ENCODE data around the gene ING4.
A peak's percentile ranks its signal among the peaks of the same experiment; 100 is the strongest.

ING4 gene

DNA sequence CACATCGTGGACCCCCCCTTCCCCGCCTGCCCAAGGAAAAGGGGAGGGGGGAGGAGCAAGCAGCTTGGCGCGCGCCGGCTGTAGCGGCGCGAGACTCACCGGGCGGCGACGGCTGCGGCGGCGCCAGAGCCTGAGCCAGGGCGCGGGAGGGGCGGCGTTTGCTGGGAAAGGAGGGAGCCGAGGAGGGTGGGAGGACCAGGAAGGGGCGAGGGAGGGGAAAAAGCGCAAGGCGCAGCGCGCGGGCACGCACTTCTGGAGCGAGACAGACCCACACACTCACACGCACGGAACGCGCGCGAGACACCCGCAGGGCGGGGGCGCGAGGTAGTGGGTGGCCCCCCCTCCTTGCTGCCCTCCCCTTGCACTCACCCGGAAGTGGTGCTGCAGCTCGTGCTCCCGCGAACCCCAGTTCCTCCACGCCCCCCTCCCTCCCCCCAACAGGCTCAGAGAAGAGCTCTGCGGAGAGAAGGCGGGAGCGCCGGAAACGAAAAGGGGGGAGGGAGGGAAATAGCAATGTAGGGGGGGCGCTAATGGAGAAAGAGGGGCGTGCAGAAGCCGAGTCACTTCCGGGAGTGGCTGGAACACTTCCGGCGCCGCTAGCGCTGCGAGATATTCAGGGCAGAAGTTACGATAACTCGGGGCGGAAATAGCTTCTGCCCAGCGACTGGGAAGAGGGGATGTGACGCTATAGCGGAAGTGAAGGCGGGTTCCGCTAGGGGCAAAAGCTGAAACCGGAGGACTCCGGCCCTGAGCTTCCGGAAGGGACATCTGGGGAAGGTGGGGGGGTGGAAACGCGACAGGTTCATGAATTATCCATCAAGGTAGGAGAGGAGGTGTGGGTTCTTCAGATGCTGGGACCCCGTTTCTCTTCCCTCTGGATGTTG, 26.3 kb upstream of the ING4 start, which contains the start of gene ZNF384:
Gene ZNF384 (minus strand): TSS at position 377 of the 884 bp plus-strand sequence. CDS start 9,855 bp downstream, outside the sequence.
- peak; percentile 88 to 100 (median 98) for DNase-seq

DNA sequence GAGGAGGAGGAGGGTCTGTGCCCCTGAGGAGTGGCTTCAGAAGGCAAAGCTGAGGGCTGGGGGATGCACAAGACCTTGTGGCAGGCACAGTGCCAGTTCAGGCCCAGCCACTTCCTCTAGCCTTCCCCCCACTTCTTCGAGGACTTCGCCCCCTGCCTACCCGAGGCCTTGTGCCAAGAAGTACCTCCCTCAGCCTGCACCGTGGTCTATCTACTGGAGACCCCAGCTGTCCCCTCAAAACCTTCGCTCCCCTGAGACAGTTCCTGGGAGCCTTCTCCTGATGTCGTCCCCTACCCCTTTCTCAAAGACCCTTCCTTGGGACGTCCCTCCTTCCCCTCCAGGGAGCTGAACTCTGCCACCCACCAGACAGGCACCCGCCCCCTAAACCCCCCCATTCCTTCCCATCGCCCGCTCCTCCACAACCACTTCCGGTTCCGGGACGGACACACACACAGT, 25.7 kb upstream of the ING4 start:
- peak in 11 of 56 donors; percentile 33 to 91 (median 86) for DNase-seq

DNA sequence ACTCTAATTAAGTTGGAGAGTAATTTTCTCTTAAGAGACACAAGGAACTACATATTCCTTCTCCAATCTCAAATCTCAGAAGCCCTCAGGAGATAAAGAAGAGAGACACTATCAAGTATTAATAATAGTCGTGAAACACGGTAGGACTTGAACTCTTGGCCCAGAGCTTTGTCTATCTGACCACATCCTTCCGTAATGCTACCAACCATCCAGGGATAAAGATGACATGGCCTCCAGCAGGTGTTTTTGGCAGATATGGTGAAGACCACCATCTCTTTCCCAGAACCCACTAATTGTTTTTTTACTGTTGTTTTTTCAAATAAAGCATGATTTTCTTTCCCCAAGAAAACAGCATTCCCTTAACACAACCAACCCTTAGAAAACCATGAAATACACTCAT, 22.9 kb upstream of the ING4 start:
- no peak for DNase-seq

DNA sequence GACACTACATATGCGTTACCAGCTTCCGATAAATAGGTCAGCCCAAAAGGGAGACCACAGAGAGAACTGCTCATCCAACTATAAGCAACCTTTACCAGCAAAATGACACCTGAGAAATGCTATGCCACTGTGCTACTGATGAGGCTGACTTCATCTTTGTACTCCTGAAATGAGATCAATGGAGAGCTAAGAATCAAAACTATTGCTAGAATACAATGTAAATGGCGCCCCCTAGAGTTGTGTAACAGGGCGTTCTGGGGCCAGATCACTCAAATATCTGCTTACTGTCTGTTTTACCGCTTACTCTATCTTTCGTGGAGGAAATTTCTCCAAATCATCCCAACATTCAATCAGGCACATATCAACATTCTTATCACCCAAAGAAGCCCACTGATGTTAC, 21.7 kb upstream of the ING4 start:
- peak in 2 of 56 donors; percentile 6 to 40 for DNase-seq

DNA sequence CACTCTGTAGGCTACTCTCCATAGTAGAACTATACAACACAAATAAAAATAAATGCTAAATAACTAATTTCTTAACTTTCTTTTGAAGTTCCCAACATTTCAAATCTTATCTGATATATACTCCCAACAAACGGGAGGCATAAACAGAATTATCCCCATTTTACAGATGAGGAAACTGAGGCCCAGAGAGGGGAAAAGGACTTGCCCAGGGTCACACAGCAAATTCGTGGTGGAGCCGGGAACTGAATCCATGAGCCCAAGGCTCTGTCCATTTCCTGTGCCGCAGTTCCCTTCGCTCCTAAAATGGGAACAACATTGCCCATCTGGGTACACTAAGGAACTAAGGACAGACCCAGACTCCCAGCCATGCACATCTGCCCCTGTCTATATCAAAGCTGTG, 14.0 kb upstream of the ING4 start:
- DNase-seq, result no peak

DNA sequence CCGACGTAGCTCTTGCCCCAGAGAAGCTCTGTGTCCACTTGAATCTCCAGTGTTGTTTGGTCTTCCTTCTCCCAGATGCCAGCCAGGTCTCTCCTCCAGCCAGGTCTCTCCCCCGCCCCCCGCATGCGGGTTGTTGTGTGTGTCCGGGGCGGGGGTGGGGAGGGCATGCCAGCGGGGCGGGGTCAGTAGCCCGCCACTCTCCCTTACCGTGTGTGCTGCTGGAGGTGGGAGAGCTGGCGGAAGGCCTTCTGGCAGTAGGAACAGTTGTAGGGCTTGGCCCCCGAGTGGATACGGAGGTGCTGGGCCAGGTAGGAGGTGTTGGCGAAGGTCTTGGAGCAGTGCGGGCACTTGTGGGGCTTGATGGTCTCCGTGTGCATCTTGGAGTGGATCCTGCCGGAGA, 9.2 kb upstream of the ING4 start:
- no peak for DNase-seq

DNA sequence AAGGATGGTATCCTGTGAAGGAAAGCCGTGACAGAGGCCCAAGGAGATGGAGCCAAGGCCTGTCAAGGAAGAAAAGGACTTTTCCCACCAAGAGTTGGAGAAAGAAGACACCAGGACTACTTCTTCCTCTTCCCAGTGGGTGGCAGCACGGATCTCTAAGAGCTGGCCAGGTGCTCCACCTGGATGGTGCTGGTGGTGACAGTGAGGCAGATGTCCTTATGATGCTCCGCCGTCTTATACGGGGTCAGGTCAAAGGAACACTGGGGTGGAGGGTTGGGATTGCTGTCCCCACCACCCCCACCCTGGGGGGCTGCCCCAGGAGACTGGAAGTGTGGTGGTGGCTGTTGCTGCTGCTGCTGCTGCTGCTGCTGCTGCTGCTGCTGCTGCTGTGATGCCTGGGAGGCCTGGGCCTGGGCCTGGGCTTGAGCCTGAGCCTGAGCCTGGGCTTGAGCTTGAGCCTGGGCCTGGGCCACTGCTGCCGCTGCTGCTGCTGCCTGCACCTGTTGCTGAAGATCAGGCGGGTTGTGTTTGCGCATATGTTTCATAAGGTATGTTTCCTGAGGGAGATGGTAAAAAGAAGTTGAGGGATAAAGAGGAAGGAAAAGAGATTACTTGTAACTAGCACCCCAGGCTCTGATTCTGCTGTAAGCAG, 4.8 kb upstream of the ING4 start:
- DNase-seq, result peak in 5 of 56 donors; percentile 6 to 18 (median 16)

DNA sequence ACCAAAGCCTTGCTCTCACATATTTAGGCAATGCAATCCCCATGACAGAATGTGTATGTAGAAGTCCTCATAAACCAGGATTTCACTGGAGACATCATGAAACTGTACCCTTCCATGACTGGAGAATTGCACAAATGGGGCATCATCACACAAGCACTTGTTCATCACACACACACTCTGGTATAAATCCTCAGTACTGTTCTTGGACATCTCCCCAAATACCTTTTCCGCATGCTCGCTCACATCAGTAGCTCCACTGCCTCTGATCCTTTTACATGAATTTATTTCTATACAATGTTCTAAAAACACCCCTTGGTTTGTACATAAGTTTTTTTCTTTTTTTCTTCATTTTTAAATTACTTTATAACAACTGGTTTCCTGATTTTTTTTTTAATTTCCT, 3.3 kb upstream of the ING4 start:
- no peak for DNase-seq

DNA sequence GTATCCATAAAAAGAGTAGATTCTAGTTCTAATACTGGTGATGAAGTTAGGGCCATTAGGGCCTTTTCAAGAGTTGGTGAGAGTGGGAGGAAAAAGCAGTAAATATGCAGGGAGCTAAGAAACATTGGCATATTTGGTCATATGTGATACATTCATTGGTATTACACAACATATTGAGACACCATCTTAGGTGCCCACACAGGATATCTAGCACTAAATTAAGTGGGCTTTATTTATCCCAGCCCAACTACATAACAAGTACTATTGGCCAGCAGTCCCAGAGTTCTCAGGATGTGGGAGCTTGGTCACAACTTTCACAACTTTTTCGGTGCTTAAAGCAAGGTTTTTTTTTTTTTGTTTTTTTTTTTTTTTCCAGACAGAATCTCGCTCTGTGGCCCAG, 2.0 kb upstream of the ING4 start:
- no peak for DNase-seq

DNA sequence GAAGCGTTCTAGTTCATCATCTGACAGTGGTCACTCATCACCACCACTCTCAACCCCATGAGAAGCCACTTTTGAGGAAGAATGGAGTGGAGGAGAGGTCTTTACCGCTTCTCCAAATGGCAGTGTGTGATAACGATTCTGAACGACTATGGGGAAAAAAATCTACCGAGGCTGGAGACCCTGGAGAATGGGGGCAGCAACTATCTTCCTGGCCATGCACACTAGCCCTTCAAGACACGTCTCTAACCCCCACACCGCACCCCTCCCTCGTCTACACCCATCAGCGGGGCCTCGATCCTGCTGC, 365 bp downstream of the ING4 start:
- no peak for DNase-seq

DNA sequence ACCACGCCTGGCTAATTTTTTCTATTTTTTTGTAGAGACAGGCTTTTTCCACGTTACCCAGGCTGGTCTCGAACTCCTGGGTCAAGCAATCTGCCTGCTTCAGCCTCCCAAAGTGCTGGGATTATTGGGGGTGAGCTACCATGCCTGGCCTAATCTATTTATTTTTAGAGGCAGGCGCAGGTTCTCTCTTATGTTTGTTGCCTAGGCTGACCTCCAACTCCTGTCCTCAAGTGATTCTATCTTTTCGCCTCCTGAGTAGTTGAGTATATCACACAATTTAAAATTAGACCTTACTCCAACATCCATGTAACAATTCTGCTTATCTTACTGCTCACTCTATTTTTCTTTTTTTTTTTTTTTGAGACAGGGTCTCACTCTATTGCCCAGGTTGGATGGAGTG, 8.9 kb downstream of the ING4 start:
- no peak for DNase-seq

DNA sequence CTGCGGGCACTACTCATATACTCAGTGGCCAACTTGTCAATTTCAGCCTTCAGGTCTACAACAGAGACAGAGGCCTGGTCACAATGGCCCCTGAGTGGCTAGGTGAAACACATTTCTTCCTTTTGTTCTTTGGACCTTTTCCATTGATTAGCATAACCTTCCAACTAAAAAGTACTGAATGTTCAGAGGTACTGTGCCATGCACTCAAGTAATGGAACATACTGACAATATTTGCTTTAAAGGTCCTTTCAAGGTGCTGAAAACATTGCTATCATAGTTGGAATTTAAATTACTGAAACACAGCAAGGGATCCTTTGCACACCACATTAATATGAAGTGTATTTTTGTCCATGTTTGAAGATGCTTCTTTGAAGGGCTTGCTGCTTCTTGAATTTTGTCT, 9.6 kb downstream of the ING4 start:
- no peak for DNase-seq

DNA sequence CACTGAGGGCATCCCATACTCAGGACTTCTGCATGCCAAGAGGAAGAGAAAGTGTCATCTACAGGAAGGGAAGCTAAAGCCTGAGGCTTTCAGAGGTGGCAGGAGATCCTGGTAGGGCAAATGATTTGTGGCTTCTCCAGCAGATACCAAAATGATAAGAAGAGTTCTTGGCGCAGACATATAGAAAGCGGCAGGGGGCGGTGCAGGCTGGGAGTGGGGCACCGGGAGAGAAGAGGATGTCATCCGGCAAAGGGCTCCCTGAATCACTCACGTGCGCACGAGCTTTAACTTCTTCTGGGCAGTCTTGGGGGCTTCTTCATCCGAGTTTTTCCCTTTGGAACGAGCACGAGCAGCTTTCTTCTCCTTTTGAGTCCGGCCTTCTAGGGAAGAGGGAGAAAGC, 10.5 kb downstream of the ING4 start:
- no peak for DNase-seq

DNA sequence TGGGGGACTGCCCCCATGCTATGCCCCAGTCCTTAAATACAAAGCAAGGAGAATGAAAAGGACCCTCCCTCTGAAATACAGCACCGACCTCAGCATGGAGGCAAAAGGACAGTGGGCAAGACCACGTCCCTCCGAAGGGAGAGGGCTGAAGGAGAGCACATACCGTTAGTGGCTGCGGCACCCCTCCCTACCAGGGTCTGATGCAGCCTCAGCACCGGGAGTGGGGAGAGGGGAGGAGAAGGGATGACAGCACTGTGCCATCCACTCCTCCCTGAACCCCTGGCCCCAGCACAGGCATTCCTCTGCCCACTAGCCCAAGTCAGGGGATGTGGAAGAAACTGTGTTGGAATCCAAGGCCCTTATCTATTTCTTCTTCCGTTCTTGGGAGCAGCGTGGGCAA, 12.1 kb downstream of the ING4 start:
- DNase-seq, result no peak

DNA sequence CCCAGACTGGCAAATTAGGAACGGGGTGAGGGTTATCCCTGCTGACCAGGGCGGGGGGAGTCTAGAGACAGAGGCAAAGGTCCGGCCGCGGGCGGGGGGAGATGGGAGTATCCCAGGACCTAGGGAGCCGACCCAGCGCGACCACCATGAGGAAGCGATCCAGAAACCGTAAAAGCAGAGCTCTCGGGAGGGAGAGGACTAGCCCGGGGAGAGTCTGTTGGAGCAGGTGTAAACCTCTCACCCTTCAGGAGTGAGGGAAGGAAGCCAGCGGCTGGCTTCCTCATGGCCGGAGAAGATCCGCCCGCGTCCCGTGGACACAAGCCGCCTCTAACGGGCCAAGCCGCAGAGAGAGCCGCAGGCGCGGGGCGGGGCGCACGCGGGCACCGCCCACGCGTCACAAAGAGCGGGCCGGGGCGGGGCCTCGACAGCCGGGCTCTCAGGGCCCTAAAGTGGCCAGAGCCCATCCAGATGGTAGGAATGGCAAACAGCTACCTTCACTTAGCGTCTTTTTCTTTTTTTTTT, 15.8 kb downstream of the ING4 start, which contains the start of gene ACRBP:
Gene ACRBP (minus strand): TSS at position 350 of the 522 bp plus-strand sequence. CDS start 66 bp downstream, at position 284.
- peak in 42 of 56 donors; percentile 12 to 81 (median 40) for DNase-seq

DNA sequence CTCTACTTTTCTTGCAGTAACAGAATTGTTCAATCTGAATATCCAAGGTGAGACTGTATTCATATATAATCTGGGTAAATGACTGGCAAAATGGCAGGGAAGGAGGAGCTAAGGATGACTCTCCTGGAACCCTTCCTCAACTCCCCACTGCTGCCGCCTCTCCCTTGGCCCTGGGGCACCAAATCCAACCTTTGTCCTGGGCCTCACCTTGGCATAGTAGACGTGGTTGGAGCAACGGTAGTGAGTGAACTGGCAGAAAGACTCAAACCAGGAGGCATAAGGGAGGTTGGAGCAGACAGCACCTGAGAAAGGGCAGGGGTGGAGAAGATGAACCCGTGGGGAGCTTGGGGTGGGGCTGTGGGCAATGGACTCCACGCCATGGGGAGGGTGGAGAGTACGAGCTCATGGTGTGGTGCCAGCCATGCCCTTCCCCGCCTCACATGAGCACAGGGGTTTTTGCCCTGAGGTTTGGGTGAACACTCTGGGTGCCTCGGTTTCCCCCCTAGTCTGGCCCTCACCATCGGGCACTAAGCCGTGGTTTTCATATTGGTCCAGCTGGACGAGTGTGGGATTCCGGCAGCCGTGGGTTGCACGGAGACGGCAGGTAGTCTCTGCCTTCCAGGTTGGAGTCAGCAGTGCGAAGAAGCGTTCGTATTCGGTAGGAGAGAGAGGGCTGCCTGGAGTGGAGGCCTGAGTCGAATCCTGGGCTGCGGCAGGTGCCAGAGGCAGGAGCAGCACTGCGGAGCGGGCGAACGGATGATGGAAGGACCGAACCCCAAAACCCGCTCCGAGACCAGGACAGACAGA, 16.4 kb downstream of the ING4 start:
- no peak for DNase-seq

DNA sequence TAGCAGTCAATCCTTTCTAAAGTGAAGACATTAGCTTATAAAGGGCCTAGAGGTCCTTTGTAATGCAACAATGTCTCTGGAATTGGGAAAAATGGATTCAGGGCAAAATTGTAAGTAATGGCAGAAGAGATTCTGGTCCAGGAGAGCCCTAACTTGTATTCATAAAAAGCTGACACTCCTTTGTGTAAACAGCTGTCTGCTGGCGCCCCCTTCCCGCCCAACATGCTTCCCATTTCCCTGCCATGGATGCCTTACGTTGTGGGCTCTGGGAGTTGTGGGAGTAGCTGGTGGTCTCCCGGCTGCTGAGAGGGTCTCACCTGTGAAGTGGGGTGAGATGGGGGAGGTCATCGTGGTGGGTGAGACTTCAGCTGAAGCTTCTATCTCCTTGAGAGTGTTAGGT, 18.0 kb downstream of the ING4 start:
- DNase-seq, result peak in 17 of 56 donors; percentile 7 to 54 (median 24)

DNA sequence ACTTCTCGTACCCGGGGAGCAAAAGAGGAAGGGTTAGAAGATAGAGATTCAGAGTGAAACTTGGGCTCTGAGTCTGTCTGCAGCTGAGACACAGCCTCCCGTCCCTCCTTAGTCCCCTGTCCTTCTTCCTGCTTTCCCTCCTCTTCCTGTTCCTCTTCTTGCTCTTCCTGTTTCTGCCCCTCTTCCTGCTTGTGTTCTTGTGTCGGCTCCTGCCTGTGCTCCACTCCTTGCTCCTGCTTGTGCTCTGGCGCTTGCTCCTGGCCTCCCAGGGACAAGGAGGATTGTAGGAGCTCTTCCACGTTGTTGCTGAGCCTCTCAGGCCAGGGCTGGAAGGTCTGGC, 18.7 kb downstream of the ING4 start:
- DNase-seq, result peak in 4 of 56 donors; percentile 9 to 18 (median 14)

DNA sequence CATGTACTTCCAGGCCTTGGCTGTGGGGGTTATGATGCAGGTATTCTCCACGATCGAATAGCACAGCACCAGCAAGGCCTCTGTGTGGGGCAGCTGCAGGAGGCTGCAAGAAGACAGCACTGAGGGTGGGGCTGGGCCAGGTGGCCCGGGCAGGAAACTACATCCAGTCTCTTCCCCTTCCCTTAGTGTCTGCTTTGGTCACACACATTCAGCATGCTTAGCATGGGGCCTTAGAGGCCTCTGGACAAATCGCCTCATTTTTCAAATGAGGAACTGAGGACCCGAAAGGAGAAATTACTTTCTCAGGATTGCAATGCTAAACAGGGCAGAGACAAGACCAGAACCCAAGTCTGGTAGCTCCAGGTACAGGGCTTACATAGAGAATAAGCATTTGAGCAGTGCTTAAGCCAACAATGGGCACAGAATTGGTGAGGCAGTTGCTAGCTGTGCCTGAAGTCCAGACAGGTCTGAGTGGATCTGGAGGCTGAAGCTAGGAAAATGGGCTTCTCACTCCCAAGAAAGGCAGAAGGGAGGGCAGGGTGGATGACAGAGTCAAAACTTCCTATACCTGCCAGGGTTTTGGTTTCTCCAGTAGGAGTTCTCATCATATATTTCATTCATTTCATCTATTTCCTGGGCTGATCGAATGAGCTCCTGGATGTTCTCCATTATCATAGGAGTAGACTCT, 19.2 kb downstream of the ING4 start:
- peak in 5 of 56 donors; percentile 7 to 28 (median 18) for DNase-seq

DNA sequence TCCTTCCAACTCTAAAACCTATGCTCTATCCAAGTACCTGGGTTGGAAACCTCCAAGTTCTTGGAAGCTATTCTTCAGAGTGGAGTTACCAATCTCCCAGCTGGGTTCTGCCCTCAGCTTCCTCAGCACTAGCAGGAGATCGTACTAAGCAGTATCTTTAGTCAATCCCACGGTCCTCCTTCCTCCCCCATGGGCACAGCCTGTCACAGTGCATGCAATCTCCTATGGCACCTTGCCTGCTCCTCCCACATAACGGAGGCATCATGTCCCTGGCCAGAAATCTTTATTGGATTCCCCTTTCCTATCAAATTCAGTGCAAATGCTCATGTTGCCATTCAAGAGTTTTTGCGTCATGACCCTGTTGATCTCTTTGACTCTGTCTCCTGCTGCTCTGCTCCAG, 21.8 kb downstream of the ING4 start:
- no peak for DNase-seq

DNA sequence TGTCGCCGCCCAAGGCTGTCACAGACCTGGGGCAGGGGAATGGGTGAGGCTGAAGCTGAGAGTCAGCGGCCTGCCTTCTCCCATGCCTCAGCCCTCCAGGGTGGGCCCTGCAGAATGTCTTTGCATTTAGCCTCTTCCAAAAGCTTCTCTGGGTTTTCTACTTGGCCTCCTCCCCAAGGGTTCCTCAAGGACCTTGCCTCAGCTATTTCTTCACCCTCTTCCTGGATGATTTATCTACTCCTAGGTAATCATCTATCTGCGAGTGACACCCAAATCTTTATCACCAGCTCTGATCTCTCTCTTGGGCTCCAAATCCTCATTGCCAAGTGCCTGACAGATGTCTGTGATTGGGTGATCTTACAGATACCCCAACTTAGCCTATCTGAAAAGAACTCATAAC, 22.4 kb downstream of the ING4 start:
- no peak for DNase-seq
